Coronary artery (tissue), 2 donors: Measurements from ENCODE around the gene TCEA3.

Experiments
- DNase-seq: peaks from one replicate; pipeline ENCODE4 v3.0.0-alpha.2; 2017; ENCODE audit warnings: low spot score
- H3K27ac ChIP-seq, 2 donors: fragments of 200-600 bp; sonication (generic); one replicate each; pipeline ENCODE4 v1.5.1; 2016 to 2019
- H3K4me3 ChIP-seq: fragments of 200-600 bp; sonication (generic); 2 replicates; pipeline ENCODE4 v1.5.1; 2016; ENCODE audit warnings: mild to moderate bottlenecking, moderate library complexity
- TF ChIP-seq, protein P1 (sequence below): fragments of 200-600 bp; sonication (generic); IDR thresholded peaks from one replicate; pipeline ENCODE4 v1.5.1; 2019; ENCODE audit warnings: antibody characterized with exemption

Gene TCEA3

DNA sequence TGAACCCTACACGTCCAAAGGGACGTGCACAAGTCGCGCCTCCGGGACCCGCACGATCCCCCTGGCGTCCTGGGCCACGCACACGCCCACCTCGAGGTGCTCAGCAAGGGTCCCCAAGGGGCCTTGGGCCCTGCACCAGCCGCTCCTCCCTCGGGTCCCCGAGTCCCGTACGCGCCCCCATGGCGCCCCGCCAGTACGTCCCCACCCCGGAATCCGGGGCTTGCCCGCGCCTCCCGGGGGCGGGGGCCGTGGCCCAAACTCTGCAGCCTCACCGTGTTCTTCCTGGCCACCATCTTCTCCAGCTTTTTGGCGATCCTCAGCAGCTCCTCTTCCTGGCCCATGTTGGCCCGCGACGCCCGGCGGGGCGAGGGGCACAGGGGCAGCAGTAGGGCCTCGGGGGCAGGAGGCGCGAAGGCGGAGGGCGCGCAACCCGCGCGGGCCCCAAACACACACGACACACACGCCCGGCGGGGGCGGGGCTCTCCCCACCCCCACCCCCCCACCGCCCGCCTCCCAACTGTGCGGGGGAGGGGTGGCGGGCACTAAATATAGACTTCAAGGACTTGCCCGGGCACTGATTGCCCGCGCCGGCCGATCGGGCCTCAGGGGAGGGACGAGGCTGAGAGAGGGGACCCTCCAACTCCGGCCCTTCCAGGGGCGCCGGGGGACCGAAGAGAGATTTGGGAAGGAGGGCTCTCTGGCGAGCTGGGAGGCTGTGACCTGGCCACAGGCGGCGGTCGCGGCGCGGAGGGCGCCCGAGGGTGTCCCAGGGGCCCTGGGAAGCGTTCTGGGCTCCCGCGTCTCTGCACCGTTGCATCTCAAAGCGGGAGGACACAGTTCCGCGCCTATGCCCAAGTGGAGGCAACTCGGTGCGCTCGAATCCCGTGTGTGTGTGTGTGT is at the start of gene TCEA3:
TSS of gene TCEA3 (minus strand) at position 456 of the 900 bp plus-strand sequence. CDS start at position 341, 115 bp downstream.
- TF ChIP-seq, protein P1, sequence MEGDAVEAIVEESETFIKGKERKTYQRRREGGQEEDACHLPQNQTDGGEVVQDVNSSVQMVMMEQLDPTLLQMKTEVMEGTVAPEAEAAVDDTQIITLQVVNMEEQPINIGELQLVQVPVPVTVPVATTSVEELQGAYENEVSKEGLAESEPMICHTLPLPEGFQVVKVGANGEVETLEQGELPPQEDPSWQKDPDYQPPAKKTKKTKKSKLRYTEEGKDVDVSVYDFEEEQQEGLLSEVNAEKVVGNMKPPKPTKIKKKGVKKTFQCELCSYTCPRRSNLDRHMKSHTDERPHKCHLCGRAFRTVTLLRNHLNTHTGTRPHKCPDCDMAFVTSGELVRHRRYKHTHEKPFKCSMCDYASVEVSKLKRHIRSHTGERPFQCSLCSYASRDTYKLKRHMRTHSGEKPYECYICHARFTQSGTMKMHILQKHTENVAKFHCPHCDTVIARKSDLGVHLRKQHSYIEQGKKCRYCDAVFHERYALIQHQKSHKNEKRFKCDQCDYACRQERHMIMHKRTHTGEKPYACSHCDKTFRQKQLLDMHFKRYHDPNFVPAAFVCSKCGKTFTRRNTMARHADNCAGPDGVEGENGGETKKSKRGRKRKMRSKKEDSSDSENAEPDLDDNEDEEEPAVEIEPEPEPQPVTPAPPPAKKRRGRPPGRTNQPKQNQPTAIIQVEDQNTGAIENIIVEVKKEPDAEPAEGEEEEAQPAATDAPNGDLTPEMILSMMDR: no peak
- peak within 1 kb of the TSS; percentile 68 to 90 for H3K27ac ChIP-seq
- DNase-seq: no peak
- peak within 1 kb of the TSS; percentile 87 for H3K4me3 ChIP-seq

DNA sequence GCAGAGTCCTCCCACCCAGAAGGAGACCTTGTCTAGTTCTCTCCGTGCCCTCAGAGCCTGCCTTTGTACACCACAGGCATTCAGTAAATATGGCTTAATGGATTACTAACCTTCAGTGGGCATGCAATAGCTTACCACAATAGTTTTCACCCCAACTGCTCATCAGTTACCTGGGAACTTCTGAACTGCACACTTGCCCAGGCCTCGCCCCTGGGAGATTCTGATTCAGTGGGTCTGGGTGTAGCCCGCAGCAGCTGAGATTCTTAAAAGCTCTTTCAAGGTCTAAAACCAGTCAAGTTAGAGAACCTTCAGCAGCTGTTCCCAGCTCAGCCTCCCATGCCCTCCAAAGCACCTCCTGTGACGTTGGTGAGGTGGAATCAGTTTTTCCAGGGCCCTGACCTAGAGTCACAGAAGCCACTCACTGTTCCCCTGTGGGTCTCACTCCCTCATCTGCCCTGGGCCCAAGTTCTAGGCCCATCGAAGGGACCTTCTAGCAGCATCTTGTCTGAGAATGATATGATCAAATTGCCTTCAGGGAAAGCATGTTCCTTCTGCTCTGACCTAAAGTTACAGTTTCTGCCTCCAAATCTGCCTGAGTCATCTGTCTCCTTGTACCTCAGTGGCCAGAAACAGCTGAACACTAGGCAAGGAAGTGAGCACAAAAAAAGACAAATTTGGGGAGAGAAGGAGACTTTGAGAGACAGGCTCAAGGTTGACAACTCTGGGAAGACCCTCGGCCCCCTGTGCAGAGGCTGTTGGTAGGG is 48.7 kb upstream of the TCEA3 start:
- Histone ChIP-seq H3K4me3 (no peak overlapping the region), H3K27ac (peak overlapping the region in 1 of 2 donors; percentile 40)
- TF ChIP-seq, protein P1: no peak
- no peak for DNase-seq

DNA sequence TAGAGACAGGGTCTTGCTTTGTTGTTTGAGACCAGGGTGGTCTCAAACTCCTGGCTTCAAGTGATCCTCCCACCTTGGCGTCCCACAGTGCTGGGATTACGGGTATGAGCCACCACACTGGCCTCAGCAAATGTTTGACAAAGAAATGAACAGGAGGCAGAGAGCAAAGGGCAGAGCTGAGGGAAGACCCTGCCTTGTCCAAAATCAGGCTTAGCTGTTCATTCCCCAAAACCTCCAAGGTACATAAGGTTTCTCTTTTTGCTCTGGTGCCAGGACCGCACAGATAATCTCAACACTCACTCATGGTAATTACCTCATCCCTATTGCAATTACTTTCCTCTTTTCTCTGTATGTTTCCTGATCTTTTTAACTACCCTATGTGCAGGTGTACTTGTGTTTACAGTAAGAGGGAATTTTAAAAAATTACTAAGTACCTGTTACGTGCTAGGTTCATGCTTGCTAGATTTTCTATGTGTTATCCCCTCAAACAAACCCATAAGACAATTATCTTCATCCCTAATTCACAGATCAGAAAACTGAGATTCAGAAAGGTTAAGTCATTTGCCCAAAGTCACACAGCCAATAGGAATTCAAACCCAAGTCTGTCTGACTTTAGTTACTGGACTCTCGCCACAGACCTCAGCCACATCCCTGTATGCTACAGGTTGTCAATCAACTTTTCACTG is 47.9 kb upstream of the TCEA3 start:
- DNase-seq: no peak
- TF ChIP-seq, protein P1: no peak
- H3K4me3 ChIP-seq: no peak overlapping the region
- H3K27ac ChIP-seq: peak overlapping the region in 1 of 2 donors; percentile 40

DNA sequence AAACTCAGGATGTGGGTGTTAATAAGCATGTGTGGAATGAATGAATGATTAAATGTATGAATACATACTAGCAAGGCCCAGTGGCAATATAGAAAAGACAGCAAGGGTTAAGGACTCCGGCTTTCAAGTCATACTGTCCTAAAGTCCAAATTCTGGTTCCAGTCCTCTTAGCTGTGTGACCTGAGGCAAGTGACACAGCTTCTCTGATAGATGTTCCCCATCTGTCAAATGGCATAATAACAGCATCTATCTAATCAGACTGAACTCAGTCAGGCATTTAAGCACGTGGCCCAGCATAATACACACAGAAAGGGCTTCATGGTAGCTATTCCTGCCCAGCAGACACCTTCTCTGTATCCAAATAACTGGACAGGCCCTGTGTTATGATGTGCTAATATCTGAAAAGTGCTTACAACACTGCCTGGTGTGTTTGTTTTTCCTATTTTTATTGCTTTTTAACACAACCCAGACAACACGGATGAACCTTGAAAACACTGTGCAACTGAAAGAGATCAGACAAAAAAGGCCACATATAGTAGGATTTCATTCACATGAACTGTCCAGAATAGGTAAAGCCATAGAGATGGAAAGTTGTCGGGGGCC is 47.0 kb upstream of the TCEA3 start:
- TF ChIP-seq, protein P1: no peak
- no peak for DNase-seq
- H3K27ac ChIP-seq: peak overlapping the region in 1 of 2 donors; percentile 89
- H3K4me3 ChIP-seq: no peak overlapping the region

DNA sequence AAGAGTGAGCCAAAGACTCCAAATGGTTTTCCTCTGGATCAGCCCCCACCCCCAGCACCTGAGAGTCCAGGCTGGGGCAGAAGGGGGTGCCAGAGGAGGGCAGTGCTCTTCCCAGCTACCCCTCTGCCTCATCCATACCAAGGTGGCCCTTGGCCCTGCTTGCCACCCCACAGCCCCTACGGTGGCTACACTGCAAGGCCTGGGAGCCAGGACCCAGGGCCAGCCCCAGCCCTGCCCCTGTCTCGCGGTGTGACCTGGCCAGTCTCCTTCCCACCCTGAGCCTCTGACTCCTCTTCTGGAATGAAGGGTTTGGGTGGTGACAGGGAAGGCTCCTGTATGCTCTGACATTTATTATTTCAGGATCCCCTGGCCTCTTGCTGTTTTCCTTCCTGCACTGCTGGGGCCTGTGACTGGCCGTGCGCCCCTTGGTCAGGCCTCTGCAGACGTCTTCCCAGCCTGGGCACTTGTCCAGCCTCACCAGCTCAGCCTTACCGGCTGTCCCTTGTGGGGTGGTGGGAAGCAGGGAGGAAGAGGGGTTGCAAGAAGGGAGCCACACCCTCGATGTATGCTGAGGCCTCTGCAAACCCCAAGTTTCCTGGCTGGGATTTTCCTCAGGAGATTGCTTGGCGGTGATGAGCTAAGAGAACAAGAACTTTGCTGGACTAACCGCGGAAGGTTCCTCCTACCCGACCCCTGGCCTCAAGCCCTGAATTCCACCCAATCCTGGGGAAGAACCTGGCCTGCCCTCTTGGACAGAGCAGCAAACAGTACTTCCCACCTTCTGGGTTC is 45.9 kb upstream of the TCEA3 start:
- Histone ChIP-seq H3K27ac (peak overlapping the region; percentile 11 to 89), H3K4me3 (peak overlapping the region; percentile 21)
- TF ChIP-seq, protein P1: no peak
- peak; percentile 81 for DNase-seq
